Brain microvascular endothelial cell (primary cell): ENCODE results near the gene SPAG7.
A peak's percentile ranks its signal among the peaks of the same experiment; 100 is the strongest.

ENCODE experiments used
- DNase-seq: peaks from one replicate; pipeline ENCODE4 v3.0.0-alpha.2; 2020
- H3K27ac ChIP-seq: fragments of 250-450 bp; sonication (Bioruptor Pico); 2 replicates; pipeline ENCODE4 v1.5.1; 2020; ENCODE audit warnings: mild to moderate bottlenecking, moderate library complexity
- H3K27me3 ChIP-seq: fragments of 250-450 bp; sonication (Bioruptor Pico); replicated peaks from 2 replicates; pipeline ENCODE4 v1.5.1; 2020; ENCODE audit warnings: mild to moderate bottlenecking
- H3K36me3 ChIP-seq: fragments of 250-450 bp; sonication (Bioruptor Pico); replicated peaks from 2 replicates; pipeline ENCODE4 v1.5.1; 2020; ENCODE audit warnings: mild to moderate bottlenecking
- H3K4me3 ChIP-seq: 2 replicates; pipeline ENCODE4 v1.5.1; 2011; ENCODE audit warnings: low read depth, mild to moderate bottlenecking, control low read depth, low read length, moderate library complexity
- in situ Hi-C: cut with HindIII; loops from 2 replicates; pipeline ENCODE4 v1.10.0; 2017; ENCODE audit warnings: low sequenced_read_pairs, low pct_ligation_motif_present
- TF ChIP-seq, protein P1 (sequence below): IDR thresholded peaks from 2 replicates; pipeline ENCODE4 v1.5.1; 2011; ENCODE audit warnings: low read depth, mild to moderate bottlenecking, moderate library complexity, low read length, control low read depth, inconsistent platforms; ENCODE audit errors: missing control alignments

The SPAG7 gene

GRCh38 chr17:5000237-5000639 is 32.6 kb upstream of the SPAG7 start:
- DNase-seq, result no peak
- Histone ChIP-seq H3K27ac (no peak overlapping the region), H3K4me3 (no peak overlapping the region), H3K36me3 (peaks cover 42% of the 10 kb centered on the region), H3K27me3 (no peaks in the 10 kb centered on the region)
- in situ Hi-C loops, result no loop called here
- TF ChIP-seq, protein P1, sequence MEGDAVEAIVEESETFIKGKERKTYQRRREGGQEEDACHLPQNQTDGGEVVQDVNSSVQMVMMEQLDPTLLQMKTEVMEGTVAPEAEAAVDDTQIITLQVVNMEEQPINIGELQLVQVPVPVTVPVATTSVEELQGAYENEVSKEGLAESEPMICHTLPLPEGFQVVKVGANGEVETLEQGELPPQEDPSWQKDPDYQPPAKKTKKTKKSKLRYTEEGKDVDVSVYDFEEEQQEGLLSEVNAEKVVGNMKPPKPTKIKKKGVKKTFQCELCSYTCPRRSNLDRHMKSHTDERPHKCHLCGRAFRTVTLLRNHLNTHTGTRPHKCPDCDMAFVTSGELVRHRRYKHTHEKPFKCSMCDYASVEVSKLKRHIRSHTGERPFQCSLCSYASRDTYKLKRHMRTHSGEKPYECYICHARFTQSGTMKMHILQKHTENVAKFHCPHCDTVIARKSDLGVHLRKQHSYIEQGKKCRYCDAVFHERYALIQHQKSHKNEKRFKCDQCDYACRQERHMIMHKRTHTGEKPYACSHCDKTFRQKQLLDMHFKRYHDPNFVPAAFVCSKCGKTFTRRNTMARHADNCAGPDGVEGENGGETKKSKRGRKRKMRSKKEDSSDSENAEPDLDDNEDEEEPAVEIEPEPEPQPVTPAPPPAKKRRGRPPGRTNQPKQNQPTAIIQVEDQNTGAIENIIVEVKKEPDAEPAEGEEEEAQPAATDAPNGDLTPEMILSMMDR, result no peak

GRCh38 chr17:4999430-5000093 is 31.9 kb upstream of the SPAG7 start:
- H3K27me3 ChIP-seq, result no peaks in the 10 kb centered on the region
- H3K36me3 ChIP-seq, result peaks cover 36% of the 10 kb centered on the region
- no peak overlapping the region for H3K27ac ChIP-seq
- in situ Hi-C loops, result no loop called here
- TF ChIP-seq, protein P1, result no peak
- no peak for DNase-seq
- peak overlapping the region; percentile 86 for H3K4me3 ChIP-seq

- Histone ChIP-seq H3K27ac (no peak overlapping the region), H3K36me3 (peaks cover 29% of the 10 kb centered on the region), H3K27me3 (no peaks in the 10 kb centered on the region), H3K4me3 (peak overlapping the region; percentile 86)
- in situ Hi-C loops, result no loop called here
- DNase-seq, result no peak
- TF ChIP-seq, protein P1, result no peak
These were observed 31.3 kb upstream of the SPAG7 start for GRCh38 chr17:4998732-4999429.

DNA sequence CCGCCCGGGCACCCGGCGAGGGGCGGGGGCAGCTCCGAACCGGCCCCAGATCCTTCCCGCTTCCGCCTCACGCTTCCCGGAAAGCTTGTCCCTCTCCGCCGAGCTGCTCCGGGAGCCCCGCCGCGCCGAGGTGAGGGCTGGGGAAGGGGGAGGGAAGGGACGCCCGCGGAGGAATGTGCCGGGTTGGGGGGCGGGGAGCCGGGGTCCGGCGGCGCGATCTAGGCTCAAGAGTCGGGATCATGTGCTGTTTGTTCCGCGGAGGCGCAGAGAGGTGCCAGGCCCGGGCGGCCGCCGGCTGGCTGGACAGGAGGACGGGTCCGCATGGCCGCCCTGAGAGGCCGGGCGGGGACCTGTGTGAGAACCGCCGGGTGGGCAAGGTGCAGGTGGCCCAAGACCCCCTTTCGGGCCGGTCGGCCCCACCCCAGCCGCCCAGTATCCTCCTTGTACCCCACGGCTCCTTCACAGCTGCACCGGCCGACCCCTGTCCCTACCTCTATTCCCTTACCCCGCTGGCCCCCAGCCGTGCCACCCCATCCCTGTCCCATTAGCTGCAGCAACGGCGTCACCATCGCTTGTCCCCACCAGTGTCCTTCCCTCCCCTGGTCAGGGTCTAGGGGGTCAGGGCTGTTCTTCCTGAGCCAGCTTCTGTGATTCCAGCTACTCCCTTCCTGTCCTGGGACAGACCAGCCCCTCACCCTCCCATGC is 30.6 kb upstream of the SPAG7 start:
- DNase-seq, result no peak
- H3K27me3 ChIP-seq, result no peaks in the 10 kb centered on the region
- H3K27ac ChIP-seq, result peak overlapping the region; percentile 10
- in situ Hi-C loops, result no loop called here
- TF ChIP-seq, protein P1, result no peak
- peaks cover 22% of the 10 kb centered on the region for H3K36me3 ChIP-seq
- peak overlapping the region; percentile 86 for H3K4me3 ChIP-seq

GRCh38 chr17:4997302-4998026 is 29.8 kb upstream of the SPAG7 start, which contains the start of the genes INCA1 and KIF1C:
TSS of gene INCA1 (minus strand) at chr17:4997522. CDS start at chr17:4994437, 3,085 bp downstream.
TSS of gene KIF1C (plus strand) at chr17:4997950. CDS start at chr17:5000247, 2,297 bp downstream.
- Histone ChIP-seq H3K4me3 (peak within 1 kb of the TSS; percentile 86), H3K27me3 (no peaks in the 10 kb centered on the region), H3K27ac (peak within 1 kb of the TSS; percentile 84), H3K36me3 (peaks cover 17% of the 10 kb centered on the region)
- TF ChIP-seq, protein P1, result no peak
- in situ Hi-C loops, result no loop called here
- peak; percentile 71 for DNase-seq
